GM11168 (cell line): ENCODE results near the gene KCNN1.
"Not testable (repeated sequence)": the region's sequence is repeated elsewhere in the genome, so short reads cannot be mapped to it uniquely, and the experiment has no call there.

ENCODE experiments used
- in situ Hi-C: fragments of 300-500 bp; cut with MboI; formaldehyde crosslinking; loops from one replicate; pipeline ENCODE4 v1.12.0; 2022; ENCODE audit warnings: low sequenced_read_pairs; ENCODE audit not compliant: unreplicated experiment

KCNN1 gene

DNA sequence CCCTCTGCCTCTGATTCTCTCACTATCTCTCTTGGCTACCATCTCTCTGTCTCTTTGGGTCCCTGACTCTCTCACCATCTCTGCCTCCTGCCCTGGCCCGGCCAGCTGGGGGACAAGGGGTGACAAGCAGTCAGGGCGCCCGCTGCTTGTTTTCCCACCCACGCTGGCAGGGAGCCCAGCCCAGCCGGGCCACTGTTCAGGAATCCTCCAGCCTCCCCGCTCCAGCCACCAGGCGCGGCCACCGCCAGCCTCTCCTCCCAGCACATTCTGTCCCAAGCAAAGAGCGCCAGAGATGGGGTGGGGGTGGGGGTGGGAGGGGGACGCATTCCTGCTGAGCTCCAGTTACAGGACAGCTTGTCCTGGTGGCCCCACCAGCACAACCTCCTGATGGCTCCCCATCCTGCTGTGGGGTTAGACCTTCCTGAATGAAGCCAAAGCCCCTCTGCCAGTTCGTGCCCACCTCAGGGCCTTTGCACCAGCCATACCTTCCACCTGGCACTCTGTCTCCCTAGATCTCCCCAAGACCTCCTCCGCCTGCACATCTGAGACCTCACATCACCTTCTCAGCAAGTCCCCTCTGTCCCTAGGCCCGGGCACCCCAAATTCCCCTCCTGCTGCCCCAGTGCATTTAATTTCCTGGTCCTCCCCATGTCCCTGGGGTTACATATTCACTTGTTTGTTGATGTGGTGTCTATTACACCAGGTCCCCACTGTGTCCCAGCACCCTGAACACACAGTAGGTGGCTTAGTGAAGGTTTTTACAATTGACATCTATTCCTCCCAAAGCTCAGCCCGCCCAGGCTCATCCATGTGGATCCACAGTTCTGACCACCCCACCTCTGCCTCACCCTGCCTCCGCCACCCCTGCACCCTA, 53.5 kb downstream of the KCNN1 start:
- in situ Hi-C loops, result no loop called here

DNA sequence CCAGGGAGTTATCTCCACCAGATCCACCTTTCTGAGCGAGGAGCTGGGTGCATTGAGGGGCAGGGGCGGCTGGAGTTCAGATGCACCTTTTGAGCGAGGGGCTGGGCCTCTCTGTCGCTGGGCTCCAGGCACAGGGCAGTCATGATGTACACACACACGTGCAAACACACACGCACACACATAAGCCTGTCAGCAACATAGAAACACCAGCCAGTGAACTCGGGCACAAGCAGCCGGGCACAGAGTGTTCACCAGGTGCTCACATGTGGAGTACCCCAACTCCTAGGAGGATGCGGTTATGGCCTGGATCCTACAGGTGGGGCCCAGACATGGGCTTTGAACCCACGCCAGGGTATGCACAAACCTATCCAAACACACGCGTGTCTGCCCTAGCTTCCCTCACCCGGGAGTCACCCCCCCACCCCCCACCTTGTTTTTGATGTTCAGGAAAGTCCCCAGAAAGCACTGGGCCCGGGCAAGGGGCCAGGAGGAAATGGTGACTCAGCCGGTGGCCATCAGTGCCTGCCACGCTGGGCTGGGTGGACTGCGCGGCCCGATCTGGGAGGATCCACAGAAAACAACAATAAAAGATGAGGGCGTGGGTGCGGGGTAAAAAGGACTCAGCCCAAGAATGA, 54.3 kb downstream of the KCNN1 start:
- in situ Hi-C loops, result no loop called here

DNA sequence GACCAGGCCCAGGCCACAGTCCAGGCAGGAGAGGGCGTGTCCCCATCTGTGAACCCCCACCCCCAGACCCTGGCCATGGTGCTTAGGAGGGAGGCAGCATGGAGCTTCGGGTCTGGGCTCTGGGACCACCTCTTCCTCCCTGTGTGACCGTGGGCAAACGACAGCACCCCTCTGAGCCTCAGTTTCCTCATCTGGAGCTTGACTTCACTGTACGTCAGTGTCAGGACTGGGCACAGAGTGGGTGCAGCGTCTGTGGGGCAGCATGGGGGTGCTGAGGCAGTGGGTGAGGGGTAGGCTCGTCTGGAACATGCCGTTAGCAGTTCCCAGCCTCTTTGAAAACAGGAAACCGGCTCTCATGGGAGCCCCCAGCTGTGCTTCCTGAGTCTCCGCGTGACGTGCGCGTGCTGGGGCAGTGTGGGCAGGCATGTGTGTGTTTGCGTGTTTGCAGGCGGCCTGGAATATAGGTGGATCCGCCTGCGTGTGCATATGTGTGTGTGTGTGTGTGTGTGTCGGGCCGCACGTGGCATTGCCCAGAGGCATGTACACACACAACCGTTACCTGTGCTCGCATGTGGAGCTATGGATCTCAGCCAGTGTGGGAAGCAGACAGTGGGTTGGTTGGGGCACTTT, 56.8 kb downstream of the KCNN1 start:
- in situ Hi-C loops, result no loop called here

DNA sequence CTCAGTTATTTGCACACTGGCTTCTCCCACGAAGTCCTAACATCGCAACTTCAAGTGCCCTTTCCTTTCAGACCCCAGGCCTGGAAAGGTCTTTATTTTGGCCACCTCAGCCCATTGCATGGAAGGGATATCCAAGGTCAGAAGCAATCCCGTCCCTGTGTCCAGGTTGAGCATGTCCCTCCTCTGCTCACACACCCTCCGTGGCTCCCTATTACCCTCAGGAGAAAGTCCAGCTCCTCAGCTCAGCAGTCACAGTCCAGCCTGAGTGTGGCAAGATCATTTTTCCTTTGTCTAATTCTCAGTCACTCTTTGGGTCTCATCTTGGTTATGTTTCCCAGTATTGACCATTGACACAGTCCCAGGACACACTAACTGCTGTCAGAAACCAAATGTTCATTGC, 60.2 kb downstream of the KCNN1 start:
- in situ Hi-C loops, result no loop called here

GRCh38 chr19:18029617-18030338, 62.9 kb downstream of the KCNN1 start:
- in situ Hi-C loops, result no loop called here

GRCh38 chr19:18031401-18031800, 64.5 kb downstream of the KCNN1 start:
- in situ Hi-C loops, result not testable (repeated sequence)

GRCh38 chr19:18032102-18032501, 65.2 kb downstream of the KCNN1 start:
- in situ Hi-C loops, result not testable (repeated sequence)

DNA sequence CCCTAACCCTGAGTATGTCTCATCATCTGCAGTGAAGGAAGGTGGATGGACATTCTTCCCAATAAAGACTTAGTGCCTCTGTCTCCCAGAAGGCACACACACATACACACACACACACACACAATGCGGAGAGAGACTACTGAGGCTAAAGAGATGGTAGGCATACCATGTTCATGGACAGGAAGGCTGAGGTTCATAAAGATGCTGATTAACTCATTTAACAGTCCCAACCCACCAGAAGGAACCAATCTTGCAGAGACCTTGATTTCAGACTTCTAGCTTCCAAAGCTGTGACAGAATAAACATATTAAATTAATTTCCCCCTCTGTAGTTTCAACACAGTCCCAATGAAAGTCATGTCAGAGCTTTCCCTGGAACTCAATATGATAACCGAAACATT, 74.1 kb downstream of the KCNN1 start:
- in situ Hi-C loops, result no loop called here

DNA sequence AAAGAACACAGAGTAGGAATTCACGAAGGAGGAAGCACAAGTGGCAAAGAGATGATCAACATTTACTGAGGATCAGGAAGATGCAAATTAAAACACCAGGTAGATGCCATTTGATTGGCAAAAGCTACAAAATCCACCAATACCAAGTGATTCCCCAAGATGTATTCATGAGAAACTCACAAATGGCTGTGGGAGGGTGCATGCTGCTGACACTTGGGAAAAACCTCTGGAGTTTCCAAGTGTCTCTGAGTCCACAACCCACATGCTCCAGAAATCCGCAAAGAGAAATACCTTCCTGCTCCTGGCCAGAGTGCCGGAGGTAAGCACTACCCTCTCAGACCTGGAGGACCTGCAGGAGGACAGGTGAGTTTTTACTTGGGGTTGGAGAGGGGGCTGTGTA, 76.8 kb downstream of the KCNN1 start:
- in situ Hi-C loops, result no loop called here

DNA sequence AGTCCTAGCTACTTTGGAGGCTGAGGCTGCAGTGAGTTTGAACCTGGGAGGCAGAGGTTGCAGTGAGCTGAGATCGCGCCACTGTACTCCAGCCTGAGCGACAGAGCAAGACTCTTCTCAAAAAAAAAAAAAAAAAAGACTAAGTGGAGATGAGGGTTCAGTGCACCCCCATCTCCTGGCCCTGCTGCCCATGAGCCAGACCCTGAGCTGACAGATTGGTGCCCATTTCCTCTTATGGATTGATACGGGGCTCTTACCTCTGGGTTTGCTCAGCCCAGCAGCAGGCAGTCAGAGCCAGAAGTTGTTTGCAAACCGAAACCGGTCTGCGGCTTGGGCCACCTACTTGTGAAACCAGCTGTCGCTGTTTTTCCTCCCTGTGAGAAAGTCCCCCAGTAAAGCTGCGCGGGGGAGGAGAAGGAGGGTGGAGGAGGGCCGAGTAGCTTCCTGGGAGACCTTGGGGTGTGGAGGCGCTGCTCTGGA, 78.0 kb downstream of the KCNN1 start:
- in situ Hi-C loops, result no loop called here

DNA sequence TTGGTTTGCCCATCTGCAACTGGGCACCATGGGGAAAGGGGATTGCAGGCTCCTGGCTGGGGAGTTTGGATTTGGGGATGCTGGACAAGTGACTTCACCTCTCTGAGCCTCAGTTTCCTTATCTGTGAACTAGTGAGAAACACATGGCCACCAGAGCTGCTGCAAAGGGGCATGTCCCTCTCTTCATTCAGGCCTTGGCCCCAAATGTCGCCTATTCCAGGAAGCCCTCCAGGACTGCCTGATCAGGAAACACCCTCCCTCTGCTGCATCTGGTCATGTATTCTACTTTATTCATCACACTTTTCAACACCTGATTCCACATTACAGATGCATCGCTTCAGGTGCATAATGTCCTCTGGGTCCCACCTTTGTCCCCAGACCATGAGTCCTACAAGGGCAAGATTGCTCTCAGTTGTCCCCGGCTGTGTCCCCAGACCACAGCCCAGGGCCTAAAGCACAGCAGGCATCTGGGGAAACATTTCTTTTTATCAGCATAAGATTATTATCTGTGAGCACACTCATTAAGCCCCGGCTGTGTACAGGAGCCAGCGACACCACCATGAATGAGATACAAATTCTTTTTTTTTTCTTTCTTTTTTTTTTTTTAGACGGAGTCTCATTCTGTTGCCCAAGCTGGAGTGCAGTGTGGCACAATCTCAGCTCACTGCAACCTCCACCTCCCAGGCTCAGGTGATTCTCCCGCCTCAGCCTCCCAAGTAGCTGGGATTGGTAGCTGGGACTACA, 78.6 kb downstream of the KCNN1 start:
- in situ Hi-C loops, result no loop called here

DNA sequence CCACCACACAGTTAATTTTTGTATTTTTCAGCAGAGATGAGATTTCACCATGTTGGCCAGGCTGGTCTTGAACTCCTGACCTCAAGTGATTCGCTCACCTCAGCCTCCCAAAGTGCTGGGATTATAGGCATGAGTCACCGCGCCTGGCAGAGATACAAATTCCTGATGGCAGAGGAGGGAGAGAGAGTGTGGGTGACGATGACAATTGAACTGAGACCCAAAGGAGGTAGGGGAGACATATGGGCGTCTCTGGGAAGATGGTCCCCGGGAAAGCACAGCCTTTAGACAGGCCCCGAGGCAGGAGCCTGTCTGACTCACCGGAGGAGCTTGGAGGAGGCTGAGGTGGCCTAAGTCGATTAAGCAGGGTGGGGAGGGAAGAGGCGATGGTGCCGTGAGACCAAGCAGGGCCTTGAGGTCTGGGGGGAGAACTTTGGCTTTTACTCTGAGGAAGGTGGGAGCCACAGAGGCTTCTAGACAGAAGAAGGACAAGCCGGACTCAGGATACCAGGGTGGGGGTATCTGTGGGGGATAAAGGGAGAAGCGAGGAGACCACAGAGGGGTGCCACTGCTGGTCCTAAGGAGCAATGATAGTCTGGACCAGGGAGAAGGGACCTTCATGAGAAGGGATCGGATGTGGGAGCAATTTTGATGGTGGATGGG, 79.3 kb downstream of the KCNN1 start:
- in situ Hi-C loops, result no loop called here

DNA sequence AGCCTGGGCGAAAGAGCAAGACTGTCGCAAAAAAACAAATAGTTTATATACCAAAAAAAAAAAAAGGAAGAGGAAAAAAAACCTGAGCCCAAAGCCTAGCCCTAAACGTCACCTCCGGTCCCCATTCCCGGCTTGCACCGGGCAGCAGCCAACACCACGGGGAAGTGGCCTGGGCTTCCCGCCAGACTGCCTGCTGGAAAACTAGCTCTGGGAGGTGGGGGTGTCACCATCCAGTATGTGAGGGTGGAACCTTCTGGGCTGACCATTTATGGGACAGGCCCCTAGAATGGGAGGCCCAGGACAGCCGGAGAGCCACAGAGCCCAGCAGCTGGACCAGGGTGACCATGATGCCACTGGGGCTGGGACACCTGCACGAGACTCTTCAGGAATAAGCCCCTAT, 82.5 kb downstream of the KCNN1 start:
- in situ Hi-C loops, result no loop called here
